GM18951 (cell line): Measurements from ENCODE around the gene TECPR1.
"Not testable (repeated sequence)": the region's sequence is repeated elsewhere in the genome, so short reads cannot be mapped to it uniquely, and the experiment has no call there.

Source experiments
- POLR2A ChIP-seq: IDR thresholded peaks from 4 replicates; pipeline ENCODE4 v1.6.1; 2011; ENCODE audit warnings: mild to moderate bottlenecking; ENCODE audit not compliant: insufficient read length, insufficient read depth; ENCODE audit errors: extremely low read depth
- in situ Hi-C: fragments of 300-500 bp; cut with MboI; formaldehyde crosslinking; loops from one replicate; pipeline ENCODE4 v1.12.0; 2022; ENCODE audit warnings: low sequenced_read_pairs, mixed read lengths, inconsistent platforms; ENCODE audit not compliant: unreplicated experiment

TECPR1 gene

GRCh38 chr7:98224701-98225181 is 27.3 kb downstream of the TECPR1 start:
- in situ Hi-C loops, result no loop called here
- TF ChIP-seq POLR2A, result no peak

- no peak for TF ChIP-seq POLR2A
- in situ Hi-C loops, result no loop called here
Observed at GRCh38 chr7:98223898-98224700, 27.9 kb downstream of the TECPR1 start.

DNA sequence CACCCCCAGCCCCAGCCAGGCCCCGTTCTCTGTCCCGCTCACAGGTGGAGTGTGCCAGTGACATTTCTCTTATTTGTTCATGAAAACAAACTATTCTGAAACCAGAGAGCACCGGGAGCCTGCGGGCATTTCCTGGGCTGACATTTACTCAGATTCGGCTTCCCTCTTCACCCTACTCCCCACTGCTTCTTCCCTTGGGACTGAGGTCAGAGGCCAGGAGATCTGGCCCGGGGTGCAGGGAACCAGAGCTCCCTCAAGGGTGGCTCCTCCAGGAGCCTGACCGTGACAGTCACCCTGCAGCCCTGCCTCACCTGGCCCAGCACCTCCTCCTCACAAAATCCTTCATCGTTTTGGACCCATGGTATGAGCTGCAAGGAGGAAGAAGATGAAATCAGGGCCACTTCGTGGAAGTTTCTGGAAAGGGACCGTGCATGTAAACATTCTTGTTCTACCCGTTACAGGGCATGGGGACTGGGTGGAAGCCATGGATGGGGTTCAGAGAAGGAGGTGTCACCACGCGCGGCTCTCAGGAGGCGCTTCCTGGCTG is 28.6 kb downstream of the TECPR1 start:
- no peak for TF ChIP-seq POLR2A
- in situ Hi-C loops, result no loop called here

- in situ Hi-C loops, result no loop called here
- no peak for TF ChIP-seq POLR2A
Observed at GRCh38 chr7:98222533-98223195, 29.4 kb downstream of the TECPR1 start.

GRCh38 chr7:98221611-98222532 is 30.2 kb downstream of the TECPR1 start:
- in situ Hi-C loops, result no loop called here
- TF ChIP-seq POLR2A, result no peak

GRCh38 chr7:98219382-98219781 is 32.6 kb downstream of the TECPR1 start:
- in situ Hi-C loops, result not testable (repeated sequence)

- in situ Hi-C loops, result no loop called here
Observed at GRCh38 chr7:98217623-98218582, 34.1 kb downstream of the TECPR1 start.

GRCh38 chr7:98216941-98217622 is 35.0 kb downstream of the TECPR1 start:
- no peak for TF ChIP-seq POLR2A
- in situ Hi-C loops, result no loop called here

More at GRCh38 chr7:98217623-98218582, 34.1 kb downstream of the TECPR1 start:
- no peak for TF ChIP-seq POLR2A

- in situ Hi-C loops, result no loop called here
- no peak for TF ChIP-seq POLR2A
Observed at GRCh38 chr7:98215561-98216495, 36.2 kb downstream of the TECPR1 start.

GRCh38 chr7:98214811-98215321 is 37.2 kb downstream of the TECPR1 start:
- TF ChIP-seq POLR2A, result no peak
- in situ Hi-C loops, result no loop called here
